Measurements from ENCODE around the gene UQCRQ. TPM values are rescaled to one million over a fixed set of nuclear protein-coding genes. Genes with fewer than 3 reads are reported as not detected.

The UQCRQ gene
- total RNA-seq, 2 experiments from 2014 or later: 558 to 566 TPM

DNA sequence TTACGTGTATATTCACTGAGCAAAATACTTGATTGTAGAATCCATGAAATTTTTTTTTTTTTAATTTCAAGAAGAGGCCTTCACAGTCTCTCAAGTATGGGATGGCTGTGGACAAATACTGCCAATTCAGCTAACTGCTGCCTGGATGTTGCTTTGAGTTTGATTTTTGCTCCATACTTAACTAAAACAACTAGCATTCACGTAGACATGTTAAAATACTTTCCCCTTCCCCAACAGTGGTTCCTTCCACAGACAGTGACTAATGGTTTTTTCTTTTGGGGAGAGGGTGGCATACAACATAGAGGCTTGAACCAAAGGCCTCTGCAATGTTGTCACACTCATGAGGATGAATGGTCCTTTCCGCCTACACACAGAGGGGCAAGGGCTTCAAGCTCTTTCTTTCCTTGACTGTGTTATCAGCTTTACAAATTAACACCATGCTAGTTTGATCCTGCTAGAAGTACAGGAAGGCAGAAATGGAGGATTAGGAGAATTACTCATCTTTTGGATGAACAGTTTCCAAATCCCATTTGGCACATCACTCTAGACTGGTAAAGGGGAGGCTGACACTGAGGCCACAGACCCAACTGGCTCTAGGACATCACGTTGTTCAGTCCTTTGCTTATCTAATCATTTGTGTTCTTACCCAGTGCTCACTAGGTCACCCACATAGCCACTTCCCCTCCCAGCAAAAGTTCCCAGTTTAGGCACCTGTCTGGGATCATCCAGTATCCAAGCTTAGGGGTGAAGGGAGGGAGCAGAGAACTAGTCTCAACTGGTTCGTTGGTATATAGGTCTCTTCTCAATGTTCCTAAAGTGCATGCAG, 5.2 kb downstream of the UQCRQ start:
- Mint-ChIP-seq H3K9me3 (no peaks in the 10 kb centered on the region), H3K36me3 (ENCODE audit: low read depth) (peaks cover 30% of the 10 kb centered on the region), H3K4me1 (ENCODE audit: low read depth) (peaks cover 21% of the 10 kb centered on the region), H3K27me3 (no peaks in the 10 kb centered on the region), H3K4me3 (no peak overlapping the region), H3K27ac (peak overlapping the region; percentile 11)
- DNase-seq (no peak), ATAC-seq (no peak)
- TF ChIP-seq, protein P1, sequence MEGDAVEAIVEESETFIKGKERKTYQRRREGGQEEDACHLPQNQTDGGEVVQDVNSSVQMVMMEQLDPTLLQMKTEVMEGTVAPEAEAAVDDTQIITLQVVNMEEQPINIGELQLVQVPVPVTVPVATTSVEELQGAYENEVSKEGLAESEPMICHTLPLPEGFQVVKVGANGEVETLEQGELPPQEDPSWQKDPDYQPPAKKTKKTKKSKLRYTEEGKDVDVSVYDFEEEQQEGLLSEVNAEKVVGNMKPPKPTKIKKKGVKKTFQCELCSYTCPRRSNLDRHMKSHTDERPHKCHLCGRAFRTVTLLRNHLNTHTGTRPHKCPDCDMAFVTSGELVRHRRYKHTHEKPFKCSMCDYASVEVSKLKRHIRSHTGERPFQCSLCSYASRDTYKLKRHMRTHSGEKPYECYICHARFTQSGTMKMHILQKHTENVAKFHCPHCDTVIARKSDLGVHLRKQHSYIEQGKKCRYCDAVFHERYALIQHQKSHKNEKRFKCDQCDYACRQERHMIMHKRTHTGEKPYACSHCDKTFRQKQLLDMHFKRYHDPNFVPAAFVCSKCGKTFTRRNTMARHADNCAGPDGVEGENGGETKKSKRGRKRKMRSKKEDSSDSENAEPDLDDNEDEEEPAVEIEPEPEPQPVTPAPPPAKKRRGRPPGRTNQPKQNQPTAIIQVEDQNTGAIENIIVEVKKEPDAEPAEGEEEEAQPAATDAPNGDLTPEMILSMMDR (IDR thresholded peaks at IDR 0.05): no peak
- POLR2A ChIA-PET: interaction anchor here (1.2 kb wide), 2 partner anchors 12 to 18 kb away, joined by 3 to 4 read pairs; no protein-coding TSS in a partner anchor
- intact Hi-C loops (cut with micrococcal nuclease): no loop called here
- CTCF ChIA-PET: interaction anchor here (3.9 kb wide), 1 partner anchor 11 kb away, joined by 23 read pairs; no protein-coding TSS in a partner anchor

DNA sequence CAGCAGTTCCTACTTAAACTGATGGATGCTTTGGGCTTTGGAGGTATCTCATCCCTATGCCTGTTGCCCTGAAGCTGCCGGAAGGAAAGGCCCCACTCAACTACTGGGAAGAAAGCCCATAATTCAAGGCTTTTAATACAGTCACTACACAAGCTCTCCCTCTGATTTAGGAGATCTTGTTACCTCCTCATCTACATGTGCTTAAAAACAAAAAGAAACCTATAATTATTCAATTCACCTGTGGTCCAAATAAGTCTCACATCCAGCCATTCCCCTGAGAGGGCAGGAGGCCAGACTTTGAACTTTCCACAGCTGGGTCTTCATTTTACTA, 6.3 kb downstream of the UQCRQ start:
- no peak overlapping the region for H3K27ac Mint-ChIP-seq
- intact Hi-C loops (cut with micrococcal nuclease): no loop called here
- peaks cover 21% of the 10 kb centered on the region for H3K36me3 Mint-ChIP-seq (ENCODE audit: low read depth)
- ChIA-PET POLR2A (interaction anchor here (0.8 to 1.2 kb wide), 3 partner anchors 11 to 17 kb away, joined by 3 to 4 read pairs (median 3); no protein-coding TSS in a partner anchor), CTCF (interaction anchor here (3.9 kb wide), 1 partner anchor 10 kb away, joined by 23 read pairs; no protein-coding TSS in a partner anchor)
- H3K4me3 Mint-ChIP-seq: no peak overlapping the region
- TF ChIP-seq, protein P1 (IDR thresholded peaks at IDR 0.05): no peak
- H3K4me1 Mint-ChIP-seq (ENCODE audit: low read depth): peaks cover 14% of the 10 kb centered on the region
- H3K9me3 Mint-ChIP-seq: no peaks in the 10 kb centered on the region
- no peaks in the 10 kb centered on the region for H3K27me3 Mint-ChIP-seq
- no peak for ATAC-seq
- no peak for DNase-seq

DNA sequence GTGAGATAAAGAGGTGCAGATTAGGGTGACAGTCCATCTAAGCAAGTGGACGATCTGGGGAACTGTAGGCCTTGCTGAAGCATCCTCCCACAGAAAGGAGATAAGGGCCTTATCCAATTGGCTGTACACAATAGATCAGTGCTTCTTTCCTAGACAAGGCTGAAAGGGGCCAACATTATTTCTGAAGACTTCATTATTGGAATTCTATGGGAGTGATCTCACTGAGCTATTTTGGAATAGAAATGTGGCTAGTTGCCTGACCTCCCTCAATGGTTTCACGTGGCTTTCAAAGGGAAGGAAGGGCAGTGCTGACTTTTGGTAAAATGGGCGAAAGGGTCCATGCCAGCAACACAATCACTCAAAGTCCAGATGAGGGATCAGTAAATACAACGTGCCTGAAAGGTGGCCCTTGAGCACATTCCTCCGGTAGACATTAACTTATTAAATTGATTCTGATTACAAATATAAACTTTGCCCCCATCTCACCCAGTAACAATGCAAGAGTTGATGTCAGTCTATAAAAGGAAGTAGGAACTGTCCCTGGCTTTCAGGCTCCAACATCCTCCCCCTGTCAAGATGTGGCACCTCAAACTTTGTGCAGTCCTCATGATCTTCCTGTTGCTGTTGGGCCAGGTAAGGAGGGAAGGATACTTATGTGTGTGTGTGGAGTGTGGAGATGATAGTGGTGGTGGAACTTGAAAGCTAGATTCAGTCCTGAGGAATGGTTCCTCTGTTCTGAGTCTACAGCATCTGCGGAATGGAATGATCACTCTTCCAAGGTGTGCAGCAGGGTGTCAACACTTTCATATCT, 6.9 kb downstream of the UQCRQ start, which contains the start of gene LEAP2:
TSS of gene LEAP2 (plus strand) at position 550 of the 811 bp plus-strand sequence. CDS start at position 577, 27 bp downstream.
- H3K9me3 Mint-ChIP-seq: no peaks in the 10 kb centered on the region
- no peak within 1 kb of the TSS for H3K27ac Mint-ChIP-seq
- peaks cover 8% of the 10 kb centered on the region for H3K4me1 Mint-ChIP-seq (ENCODE audit: low read depth)
- DNase-seq (no peak), ATAC-seq (no peak)
- peaks cover 17% of the 10 kb centered on the region for H3K36me3 Mint-ChIP-seq (ENCODE audit: low read depth)
- intact Hi-C loops (cut with micrococcal nuclease): no loop called here
- H3K27me3 Mint-ChIP-seq: no peaks in the 10 kb centered on the region
- ChIA-PET POLR2A (interaction anchor here (0.8 to 1.2 kb wide), 3 partner anchors 10 to 16 kb away, joined by 3 to 4 read pairs (median 3); no protein-coding TSS in a partner anchor), CTCF (interaction anchor here (3.9 kb wide), 1 partner anchor 10 kb away, joined by 23 read pairs; no protein-coding TSS in a partner anchor)
- H3K4me3 Mint-ChIP-seq: no peak within 1 kb of the TSS
- TF ChIP-seq, protein P1 (IDR thresholded peaks at IDR 0.05): no peak

DNA sequence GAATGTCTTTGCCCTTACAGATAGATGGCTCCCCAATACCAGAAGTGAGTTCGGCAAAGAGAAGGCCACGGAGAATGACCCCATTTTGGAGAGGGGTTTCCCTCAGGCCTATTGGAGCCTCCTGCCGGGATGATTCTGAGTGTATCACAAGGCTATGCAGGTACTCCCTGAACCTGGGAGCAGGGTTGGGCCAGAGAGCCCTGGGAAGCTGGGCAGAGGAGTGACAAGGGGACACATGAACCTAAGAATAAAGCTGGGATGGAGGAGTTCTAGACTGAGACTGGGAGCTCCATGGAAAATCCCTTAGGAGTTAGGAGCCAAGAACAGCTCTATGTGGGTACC, 7.5 kb downstream of the UQCRQ start:
- Mint-ChIP-seq H3K9me3 (no peaks in the 10 kb centered on the region), H3K27me3 (no peaks in the 10 kb centered on the region), H3K27ac (no peak overlapping the region), H3K4me3 (no peak overlapping the region), H3K36me3 (ENCODE audit: low read depth) (peaks cover 11% of the 10 kb centered on the region), H3K4me1 (ENCODE audit: low read depth) (peaks cover 2% of the 10 kb centered on the region)
- CTCF ChIA-PET: interaction anchor here (0.7 kb wide), 1 partner anchor 9 kb away, joined by 3 read pairs; no protein-coding TSS in a partner anchor
- TF ChIP-seq, protein P1 (IDR thresholded peaks at IDR 0.05): no peak
- ATAC-seq (no peak), DNase-seq (no peak)
- intact Hi-C loops (cut with micrococcal nuclease): no loop called here
- POLR2A ChIA-PET: interaction anchor here (0.5 kb wide), 1 partner anchor 179 kb away, joined by 3 read pairs; no protein-coding TSS in a partner anchor
